Calu3 (cell line): Measurements from ENCODE around the gene TBC1D7. TPM values are rescaled to one million over a fixed set of nuclear protein-coding genes. Genes with fewer than 3 reads are reported as not detected.

Experiments used
- BruUV-seq: library from RNA; stranded (reverse); fragments of 400-500 nt; replicated peaks from 2 replicates; lab custom pipeline; 2021; lab: Mats Ljungman, UMichigan
- CTCF ChIA-PET: fragments of 300-600 bp; sonication (Branson Sonifier 250); formaldehyde crosslinking; loops from one replicate; lab custom pipeline; 2022; ENCODE audit warnings: antibody characterized with exemption; lab: Charles Lee
- DNase-seq: peaks from one replicate; pipeline ENCODE4 v3.0.0; 2022
- H3K27ac Mint-ChIP-seq: one replicate; pipeline ENCODE4 v1.8.0; 2022; ENCODE audit warnings: mixed read lengths; ENCODE audit not compliant: unreplicated experiment
- H3K27me3 Mint-ChIP-seq: one replicate; pipeline ENCODE4 v1.8.0; 2022; ENCODE audit warnings: mixed read lengths; ENCODE audit not compliant: unreplicated experiment
- H3K36me3 Mint-ChIP-seq: one replicate; pipeline ENCODE4 v1.8.0; 2022; ENCODE audit warnings: mild to moderate bottlenecking, moderate library complexity, mixed read lengths; ENCODE audit not compliant: insufficient read depth, unreplicated experiment
- H3K4me1 Mint-ChIP-seq: one replicate; pipeline ENCODE4 v1.8.0; 2022; ENCODE audit warnings: mild to moderate bottlenecking, low read depth, mixed read lengths; ENCODE audit not compliant: unreplicated experiment
- H3K4me3 Mint-ChIP-seq: one replicate; pipeline ENCODE4 v1.8.0; 2022; ENCODE audit warnings: mild to moderate bottlenecking, low read depth, moderate library complexity, mixed read lengths; ENCODE audit not compliant: unreplicated experiment
- H3K9me3 Mint-ChIP-seq: one replicate; pipeline ENCODE4 v1.8.0; 2022; ENCODE audit warnings: low read depth, mixed read lengths; ENCODE audit not compliant: unreplicated experiment
- CTCF ChIP-seq: fragments of 200-600 bp; IDR thresholded peaks from one replicate; pipeline ENCODE4 v1.8.0; 2022; ENCODE audit warnings: antibody characterized with exemption; ENCODE audit not compliant: unreplicated experiment
- intact Hi-C: fragments of 100-400 bp; cut with micrococcal nuclease; formaldehyde crosslinking; loops from one replicate; pipeline ENCODE4 v1.10.0; 2022; ENCODE audit not compliant: unreplicated experiment
- total RNA-seq: library from RNA; stranded (reverse); gene quantifications from 2 replicates; pipeline ENCODE4 v1.2.3, GENCODE V29; 2022

TBC1D7 gene
- total RNA-seq, 1 experiment from 2014 or later, result 13.2 TPM

GRCh38 chr6:13297391-13297790 is 30.9 kb downstream of the TBC1D7 start:
- TF ChIP-seq CTCF, result no peak
- intact Hi-C loops, result no loop called here
- Mint-ChIP-seq H3K4me1 (no peaks in the 10 kb centered on the region), H3K9me3 (no peaks in the 10 kb centered on the region), H3K4me3 (no peak overlapping the region), H3K27ac (no peak overlapping the region), H3K36me3 (peaks cover 5% of the 10 kb centered on the region), H3K27me3 (no peaks in the 10 kb centered on the region)
- BruUV-seq, result no TSS peak
- no peak for DNase-seq
- CTCF ChIA-PET, result no interaction called here

GRCh38 chr6:13296536-13296997 is 31.8 kb downstream of the TBC1D7 start:
- Mint-ChIP-seq H3K4me1 (no peaks in the 10 kb centered on the region), H3K4me3 (no peak overlapping the region), H3K27me3 (no peaks in the 10 kb centered on the region), H3K9me3 (no peaks in the 10 kb centered on the region), H3K36me3 (peaks cover 5% of the 10 kb centered on the region), H3K27ac (no peak overlapping the region)
- DNase-seq, result no peak
- no peak for TF ChIP-seq CTCF
- no TSS peak for BruUV-seq
- intact Hi-C loops, result no loop called here
- CTCF ChIA-PET, result no interaction called here

- Mint-ChIP-seq H3K9me3 (no peaks in the 10 kb centered on the region), H3K27ac (no peak overlapping the region), H3K4me3 (no peak overlapping the region), H3K4me1 (no peaks in the 10 kb centered on the region), H3K27me3 (no peaks in the 10 kb centered on the region), H3K36me3 (peaks cover 5% of the 10 kb centered on the region)
- intact Hi-C loops, result no loop called here
- no TSS peak for BruUV-seq
- CTCF ChIA-PET, result no interaction called here
- DNase-seq, result no peak
- TF ChIP-seq CTCF, result no peak
Measured at GRCh38 chr6:13295576-13295975, 32.8 kb downstream of the TBC1D7 start.

GRCh38 chr6:13294499-13295069 is 33.8 kb downstream of the TBC1D7 start:
- no TSS peak for BruUV-seq
- H3K27me3 Mint-ChIP-seq, result no peaks in the 10 kb centered on the region
- DNase-seq, result no peak
- CTCF ChIA-PET, result no interaction called here
- no peak overlapping the region for H3K27ac Mint-ChIP-seq
- TF ChIP-seq CTCF, result no peak
- H3K4me1 Mint-ChIP-seq, result no peaks in the 10 kb centered on the region
- no peak overlapping the region for H3K4me3 Mint-ChIP-seq
- no peaks in the 10 kb centered on the region for H3K9me3 Mint-ChIP-seq
- intact Hi-C loops, result no loop called here
- H3K36me3 Mint-ChIP-seq, result peaks cover 5% of the 10 kb centered on the region
